Astrocyte (in vitro differentiated cells and primary cell): ENCODE data around the gene TBXAS1. TPM values are rescaled to one million over a fixed set of nuclear protein-coding genes. Genes with fewer than 3 reads are reported as not detected.

Experiments
- DNase-seq: peaks from one replicate; pipeline ENCODE4 v3.0.0-alpha.2; 2010; ENCODE audit warnings: low read depth
- FAIRE-seq: peaks from 2 replicates; lab custom pipeline; 2011; peaks lifted over from hg19 to GRCh38; lab: Jason Lieb, UNC
- H2AFZ ChIP-seq: 2 replicates; pipeline ENCODE4 v1.6.0; 2012; ENCODE audit warnings: low read depth, low read length, inconsistent platforms
- H3K27ac ChIP-seq: 2 replicates; pipeline ENCODE4 v1.5.1; 2011; ENCODE audit warnings: low read depth, low read length, inconsistent platforms
- H3K27me3 ChIP-seq: 2 replicates; pipeline ENCODE4 v1.6.0; 2011; ENCODE audit warnings: low read length, inconsistent platforms; ENCODE audit not compliant: insufficient read depth
- H3K36me3 ChIP-seq: 2 replicates; pipeline ENCODE4 v1.5.1; 2011; ENCODE audit warnings: low read length, inconsistent platforms; ENCODE audit not compliant: insufficient read depth
- H3K4me1 ChIP-seq: 2 replicates; pipeline ENCODE4 v1.5.1; 2011; ENCODE audit warnings: low read length, inconsistent platforms; ENCODE audit not compliant: insufficient read depth
- H3K4me2 ChIP-seq: 2 replicates; pipeline ENCODE4 v1.6.0; 2012; ENCODE audit warnings: low read length, inconsistent platforms
- H3K4me3 ChIP-seq: 2 replicates; pipeline ENCODE4 v1.5.1; 2011; ENCODE audit warnings: low read depth, mild to moderate bottlenecking, low read length, inconsistent platforms; ENCODE audit not compliant: insufficient read depth
- H3K79me2 ChIP-seq: 2 replicates; pipeline ENCODE4 v1.6.0; 2012; ENCODE audit warnings: mild to moderate bottlenecking, low read length, inconsistent platforms; ENCODE audit not compliant: insufficient read depth
- H3K9ac ChIP-seq: 2 replicates; pipeline ENCODE4 v1.6.0; 2012; ENCODE audit warnings: mild to moderate bottlenecking, low read length, inconsistent platforms
- H3K9me3 ChIP-seq: 2 replicates; pipeline ENCODE4 v1.5.1; 2012; ENCODE audit warnings: low read depth, mild to moderate bottlenecking, low read length, inconsistent platforms; ENCODE audit not compliant: insufficient read depth
- H4K20me1 ChIP-seq: 2 replicates; pipeline ENCODE4 v1.6.0; 2012; ENCODE audit warnings: low read length, inconsistent platforms; ENCODE audit not compliant: insufficient read depth
- H3K27ac Mint-ChIP-seq: one replicate; pipeline ENCODE4 v1.8.0; 2021; ENCODE audit warnings: mild to moderate bottlenecking, mixed read lengths; ENCODE audit not compliant: unreplicated experiment
- H3K27me3 Mint-ChIP-seq: one replicate; pipeline ENCODE4 v1.8.0; 2021; ENCODE audit warnings: low read depth, mixed read lengths; ENCODE audit not compliant: unreplicated experiment
- H3K36me3 Mint-ChIP-seq: one replicate; pipeline ENCODE4 v1.8.0; 2021; ENCODE audit warnings: low read depth, mixed read lengths; ENCODE audit not compliant: unreplicated experiment
- H3K4me1 Mint-ChIP-seq: one replicate; pipeline ENCODE4 v1.8.0; 2021; ENCODE audit warnings: low read depth, mixed read lengths; ENCODE audit not compliant: unreplicated experiment
- H3K4me3 Mint-ChIP-seq: one replicate; pipeline ENCODE4 v1.8.0; 2021; ENCODE audit warnings: mild to moderate bottlenecking, moderate library complexity, mixed read lengths; ENCODE audit not compliant: unreplicated experiment
- H3K9me3 Mint-ChIP-seq: one replicate; pipeline ENCODE4 v1.8.0; 2021; ENCODE audit warnings: mild to moderate bottlenecking, mixed read lengths; ENCODE audit not compliant: unreplicated experiment
- EZH2 ChIP-seq: IDR thresholded peaks from 2 replicates; pipeline ENCODE4 v1.6.1; 2012; ENCODE audit warnings: mild to moderate bottlenecking, low read length, inconsistent platforms; ENCODE audit not compliant: insufficient read depth
- total RNA-seq: library from RNA; stranded (reverse); gene quantifications from 2 replicates; pipeline ENCODE4 v1.2.1, GENCODE V29; 2021
- TF ChIP-seq, protein P1 (sequence below): IDR thresholded peaks from 2 replicates; pipeline ENCODE4 v1.5.1; 2011; ENCODE audit warnings: low read depth, mild to moderate bottlenecking, inconsistent platforms, low read length, moderate library complexity; ENCODE audit not compliant: insufficient read depth

The TBXAS1 gene
- total RNA-seq, 1 donor from 2014 or later = 1.1 TPM

- Histone ChIP-seq H3K4me1 (no peaks in the 10 kb centered on the region), H3K9me3 (no peaks in the 10 kb centered on the region), H3K27ac (no peak overlapping the region), H3K79me2 (no peaks in the 10 kb centered on the region), H3K4me3 (no peak overlapping the region), H3K36me3 (no peaks in the 10 kb centered on the region), H3K9ac (no peak overlapping the region), H2AFZ (no peak overlapping the region), H4K20me1 (no peaks in the 10 kb centered on the region), H3K4me2 (no peak overlapping the region), H3K27me3 (no peaks in the 10 kb centered on the region)
- H3K27me3 Mint-ChIP-seq = peaks cover 29% of the 10 kb centered on the region
- H3K9me3 Mint-ChIP-seq = peaks cover 12% of the 10 kb centered on the region
- FAIRE-seq = no peak
- no peaks in the 10 kb centered on the region for H3K36me3 Mint-ChIP-seq
- no peak overlapping the region for H3K27ac Mint-ChIP-seq
- H3K4me1 Mint-ChIP-seq = no peaks in the 10 kb centered on the region
- no peak for TF ChIP-seq EZH2
- TF ChIP-seq, protein P1, sequence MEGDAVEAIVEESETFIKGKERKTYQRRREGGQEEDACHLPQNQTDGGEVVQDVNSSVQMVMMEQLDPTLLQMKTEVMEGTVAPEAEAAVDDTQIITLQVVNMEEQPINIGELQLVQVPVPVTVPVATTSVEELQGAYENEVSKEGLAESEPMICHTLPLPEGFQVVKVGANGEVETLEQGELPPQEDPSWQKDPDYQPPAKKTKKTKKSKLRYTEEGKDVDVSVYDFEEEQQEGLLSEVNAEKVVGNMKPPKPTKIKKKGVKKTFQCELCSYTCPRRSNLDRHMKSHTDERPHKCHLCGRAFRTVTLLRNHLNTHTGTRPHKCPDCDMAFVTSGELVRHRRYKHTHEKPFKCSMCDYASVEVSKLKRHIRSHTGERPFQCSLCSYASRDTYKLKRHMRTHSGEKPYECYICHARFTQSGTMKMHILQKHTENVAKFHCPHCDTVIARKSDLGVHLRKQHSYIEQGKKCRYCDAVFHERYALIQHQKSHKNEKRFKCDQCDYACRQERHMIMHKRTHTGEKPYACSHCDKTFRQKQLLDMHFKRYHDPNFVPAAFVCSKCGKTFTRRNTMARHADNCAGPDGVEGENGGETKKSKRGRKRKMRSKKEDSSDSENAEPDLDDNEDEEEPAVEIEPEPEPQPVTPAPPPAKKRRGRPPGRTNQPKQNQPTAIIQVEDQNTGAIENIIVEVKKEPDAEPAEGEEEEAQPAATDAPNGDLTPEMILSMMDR = no peak
- DNase-seq = no peak
- H3K4me3 Mint-ChIP-seq = no peak overlapping the region
These were observed 21.8 kb downstream of the TBXAS1 start for GRCh38 chr7:139850906-139851305.

DNA sequence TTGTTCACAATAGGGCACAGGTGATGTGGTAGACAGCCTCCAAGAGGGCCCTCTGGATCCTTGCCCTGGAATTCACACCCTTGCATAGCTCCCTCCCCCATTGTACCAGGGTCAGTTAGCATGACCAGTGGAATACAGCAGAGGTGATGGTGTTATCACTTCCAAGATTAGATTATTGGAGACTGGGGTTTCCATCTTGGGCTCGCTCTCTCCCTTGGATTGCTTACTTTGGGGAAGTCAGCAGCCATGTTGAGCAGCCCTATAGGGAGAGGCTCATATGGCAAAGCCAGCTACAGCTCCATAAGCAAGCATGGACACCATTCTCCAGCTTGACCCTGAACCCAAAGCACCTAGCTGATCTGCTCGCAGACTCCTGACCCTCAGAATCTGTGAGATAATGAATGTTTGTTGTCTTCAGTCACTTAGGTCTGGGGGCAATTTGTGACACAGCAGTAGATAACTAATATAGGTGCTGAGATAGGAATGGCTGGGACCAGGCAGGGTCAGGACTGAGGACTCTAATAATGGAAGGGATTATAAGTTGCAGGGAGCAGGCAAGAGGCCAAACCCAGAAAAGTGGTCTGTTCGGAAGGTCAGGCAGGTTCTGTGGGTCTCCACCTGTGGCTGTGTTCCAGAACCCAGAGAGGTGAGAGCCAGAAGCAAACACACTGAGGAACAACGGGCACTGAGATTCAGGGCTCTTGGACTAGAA is 22.9 kb downstream of the TBXAS1 start:
- DNase-seq = no peak
- Histone ChIP-seq H3K4me3 (no peak overlapping the region), H3K36me3 (no peaks in the 10 kb centered on the region), H3K4me2 (no peak overlapping the region), H2AFZ (no peak overlapping the region), H3K4me1 (no peaks in the 10 kb centered on the region), H3K79me2 (no peaks in the 10 kb centered on the region), H3K27me3 (no peaks in the 10 kb centered on the region), H3K27ac (no peak overlapping the region), H3K9me3 (no peaks in the 10 kb centered on the region), H3K9ac (no peak overlapping the region), H4K20me1 (no peaks in the 10 kb centered on the region)
- Mint-ChIP-seq H3K4me3 (no peak overlapping the region), H3K36me3 (no peaks in the 10 kb centered on the region), H3K27me3 (peaks cover 20% of the 10 kb centered on the region), H3K4me1 (no peaks in the 10 kb centered on the region), H3K27ac (no peak overlapping the region), H3K9me3 (peaks cover 12% of the 10 kb centered on the region)
- no peak for FAIRE-seq
- TF ChIP-seq, protein P1 = no peak
- no peak for TF ChIP-seq EZH2

- no peaks in the 10 kb centered on the region for H3K36me3 ChIP-seq
- H3K9ac ChIP-seq = no peak overlapping the region
- H3K27me3 Mint-ChIP-seq = peaks cover 18% of the 10 kb centered on the region
These were observed 23.4 kb downstream of the TBXAS1 start for GRCh38 chr7:139852482-139852845.

More at GRCh38 chr7:139852482-139852845, 23.4 kb downstream of the TBXAS1 start:
- no peak overlapping the region for H3K27ac Mint-ChIP-seq
- Histone ChIP-seq H3K4me2 (no peak overlapping the region), H3K4me3 (no peak overlapping the region), H3K4me1 (no peaks in the 10 kb centered on the region), H3K27ac (no peak overlapping the region), H3K79me2 (no peaks in the 10 kb centered on the region), H3K9me3 (no peaks in the 10 kb centered on the region), H4K20me1 (no peaks in the 10 kb centered on the region), H3K27me3 (no peaks in the 10 kb centered on the region), H2AFZ (no peak overlapping the region)
- no peaks in the 10 kb centered on the region for H3K36me3 Mint-ChIP-seq
- peaks cover 12% of the 10 kb centered on the region for H3K9me3 Mint-ChIP-seq
- H3K4me3 Mint-ChIP-seq = no peak overlapping the region
- FAIRE-seq (no peak), DNase-seq (no peak)
- H3K4me1 Mint-ChIP-seq = no peaks in the 10 kb centered on the region
- TF ChIP-seq EZH2 = no peak
- TF ChIP-seq, protein P1 = no peak
